A204.1 (cell line): ENCODE results near the gene SMPD3.
"Not testable (repeated sequence)": the region's sequence is repeated elsewhere in the genome, so short reads cannot be mapped to it uniquely, and the experiment has no call there.

ENCODE experiments used
- FAIRE-seq: peaks from 2 replicates; lab custom pipeline; 2012; peaks lifted over from hg19 to GRCh38; lab: Jason Lieb, UNC

SMPD3 gene

DNA sequence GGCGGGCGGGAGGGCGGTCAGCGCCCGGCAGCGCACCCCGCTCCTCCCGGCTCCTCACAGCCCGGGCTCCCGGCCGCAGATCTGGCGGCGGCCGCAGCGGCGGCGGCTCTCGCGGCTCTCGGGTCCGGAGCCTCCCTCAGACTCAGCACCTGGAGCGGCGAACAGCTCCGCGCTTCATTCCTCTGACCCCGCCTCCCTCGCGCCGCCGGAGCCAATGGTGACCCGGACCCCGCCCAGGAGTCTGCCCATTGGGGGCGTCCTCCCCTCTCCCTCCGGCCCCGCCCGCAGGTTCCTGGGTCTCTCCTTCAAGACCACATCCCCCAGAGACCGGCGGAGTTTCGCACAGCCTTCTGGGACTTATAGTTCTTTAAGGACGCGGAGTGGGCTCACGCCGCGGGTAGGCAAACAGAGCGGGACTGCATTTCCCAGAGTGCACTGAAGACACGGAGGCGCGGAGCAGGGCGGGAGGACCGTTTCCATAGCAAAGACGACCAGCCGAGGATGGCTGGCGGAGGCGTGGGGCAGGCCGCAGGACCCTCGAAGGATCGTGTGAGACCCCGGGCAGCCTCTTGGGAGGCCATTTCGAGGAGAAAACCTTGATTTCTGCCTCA, at the start of gene SMPD3:
SMPD3 (minus strand) TSS at position 149 of the 611 bp plus-strand sequence. CDS start 76,327 bp downstream, outside the sequence.
- FAIRE-seq: peak; percentile 99

DNA sequence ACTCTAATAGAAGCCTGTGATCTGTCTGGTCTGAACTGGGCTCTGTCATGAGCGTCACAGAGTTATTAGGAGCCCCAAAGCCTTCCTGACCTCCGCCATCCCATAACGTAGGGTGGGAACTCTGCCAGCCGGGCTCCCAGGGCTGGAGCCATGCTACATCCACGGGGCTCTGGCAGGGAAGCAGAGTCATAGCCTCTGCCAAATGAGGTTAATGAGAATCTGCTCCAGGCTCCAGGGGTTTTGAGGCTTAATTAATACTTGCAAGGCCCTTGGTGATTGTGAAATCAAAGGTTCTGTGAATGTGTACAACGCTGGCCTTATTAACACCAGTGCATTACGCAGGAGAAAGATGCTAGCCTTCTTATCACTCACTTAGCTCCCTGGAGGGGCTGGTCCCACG, 48.4 kb upstream of the SMPD3 start:
- no peak for FAIRE-seq

DNA sequence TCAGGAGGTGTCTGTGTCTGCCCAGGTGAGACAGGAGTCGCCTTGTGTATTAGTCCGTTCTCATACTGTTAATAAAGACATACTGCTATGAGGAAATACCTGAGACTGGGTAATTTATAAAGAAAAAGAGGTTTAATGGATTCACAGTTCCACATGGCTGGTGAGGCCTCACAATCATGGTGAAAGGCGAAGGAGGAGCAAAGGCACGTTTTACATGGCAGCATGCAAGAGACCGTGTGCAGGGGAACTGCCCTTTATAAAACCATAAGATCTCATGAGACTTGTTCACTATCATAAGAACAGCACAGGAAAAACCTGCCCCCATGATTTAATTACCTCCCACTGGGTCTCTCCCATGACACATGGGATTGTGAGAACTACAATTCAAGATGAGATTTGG, 46.0 kb upstream of the SMPD3 start:
- not testable (repeated sequence) for FAIRE-seq

DNA sequence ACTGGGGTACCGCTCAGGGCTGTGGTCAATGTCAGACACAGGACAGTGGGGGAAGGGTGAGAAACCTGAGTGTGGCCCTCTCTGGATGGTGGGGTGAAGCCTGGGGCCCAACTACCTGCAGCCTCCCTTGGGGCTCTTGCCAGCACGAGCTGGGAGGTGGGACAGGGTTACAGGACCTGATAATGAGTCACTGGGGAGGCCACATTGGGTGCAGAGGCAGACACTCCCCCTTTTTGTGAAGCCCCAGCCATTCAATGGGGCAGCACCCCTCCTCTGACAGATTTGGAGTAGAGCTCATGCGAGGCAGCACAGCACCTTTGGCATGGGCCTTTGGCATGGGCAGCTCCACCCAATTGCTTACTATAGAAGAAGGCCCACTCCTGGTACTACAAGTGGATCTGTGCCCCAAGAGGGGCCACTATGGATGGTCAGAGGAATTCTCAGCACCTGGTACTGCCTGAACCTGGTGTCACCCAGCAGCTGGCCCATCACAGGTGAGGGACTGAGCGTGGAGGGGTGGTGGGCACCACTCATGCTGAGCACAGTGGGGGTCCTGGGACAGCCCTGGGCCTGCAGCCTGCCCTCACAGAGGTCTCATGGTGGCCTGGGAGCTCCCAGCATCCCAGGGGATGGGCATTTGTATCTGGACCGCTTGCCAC, 45.2 kb upstream of the SMPD3 start:
- no peak for FAIRE-seq

DNA sequence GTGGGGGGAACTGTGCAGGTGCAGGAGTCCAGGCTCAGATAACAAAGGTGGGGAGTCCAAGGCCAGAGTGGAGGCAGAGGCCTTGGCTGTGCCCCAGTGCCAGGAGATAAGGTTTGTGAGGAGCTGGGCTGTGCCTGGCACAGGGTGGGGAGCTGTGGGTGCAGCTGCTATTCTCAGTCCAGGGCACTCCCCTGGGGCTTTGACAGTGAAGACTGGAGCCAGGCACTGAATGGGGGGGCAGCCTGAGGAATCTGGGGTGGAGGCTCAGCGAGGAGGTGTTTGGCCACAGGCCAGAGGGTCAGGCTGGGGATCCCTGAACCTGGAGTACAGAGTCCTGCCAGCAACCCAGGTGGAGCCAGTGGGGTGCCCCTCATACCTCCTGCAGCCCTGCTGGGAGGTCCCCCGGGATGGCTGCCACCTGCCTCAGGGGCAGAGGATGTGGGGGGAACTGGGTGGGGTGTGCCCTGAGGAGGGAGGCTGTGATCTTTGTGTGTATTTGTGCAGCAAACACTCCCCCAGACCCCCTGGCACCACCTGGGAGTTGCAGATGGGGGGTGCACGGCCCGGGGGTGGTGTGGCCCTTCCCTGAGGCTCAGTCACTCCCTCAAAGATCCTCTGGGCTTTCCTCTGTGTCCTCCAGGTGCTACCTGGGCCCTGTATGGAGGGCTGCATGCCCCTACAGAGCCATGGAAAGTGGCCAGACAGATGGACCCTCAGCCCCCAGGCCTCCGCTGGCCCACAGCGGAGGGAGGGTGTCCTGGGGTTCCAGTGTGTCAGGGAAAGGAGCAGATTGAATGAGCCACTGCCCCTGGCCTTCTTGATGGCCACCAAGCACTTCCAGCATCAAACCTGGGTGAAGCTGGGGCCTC, 44.5 kb upstream of the SMPD3 start:
- FAIRE-seq: no peak

DNA sequence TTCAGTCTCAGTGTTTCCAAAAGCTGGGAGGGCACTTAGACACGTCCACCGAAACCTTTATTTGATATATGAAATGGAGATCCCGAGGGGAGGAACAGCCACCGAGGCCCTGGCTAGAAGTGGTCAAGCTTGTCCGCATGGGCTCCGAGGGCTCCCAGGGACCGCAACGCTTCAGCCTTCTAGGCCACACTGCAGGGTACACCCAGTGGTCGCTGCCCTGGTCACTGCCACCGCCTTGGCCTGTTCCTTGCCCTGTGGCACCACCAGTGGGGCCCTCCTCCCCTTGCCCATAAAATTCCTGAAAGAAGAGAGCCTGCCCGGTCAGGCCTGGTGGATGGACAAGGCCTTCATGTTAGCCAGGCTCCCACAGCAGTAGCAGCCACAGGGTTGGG, 43.8 kb upstream of the SMPD3 start:
- no peak for FAIRE-seq

DNA sequence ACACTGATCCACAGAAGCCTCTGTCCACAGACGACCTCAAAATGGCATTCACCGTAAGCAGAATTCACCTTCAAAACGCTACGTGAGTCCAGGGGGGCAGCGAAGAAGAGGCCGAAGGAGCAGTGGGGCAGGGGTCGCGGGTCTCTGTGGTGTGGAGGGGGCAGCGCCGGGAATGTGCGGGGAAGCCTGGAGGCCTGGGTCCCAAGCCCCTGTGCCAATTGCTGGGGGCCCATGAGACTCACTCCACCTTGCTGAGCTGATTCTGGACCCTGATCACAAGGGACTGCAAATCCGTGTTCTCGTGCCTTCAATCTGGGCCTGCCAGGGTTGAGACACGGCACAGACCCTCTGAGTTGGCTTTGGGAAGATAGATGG, 43.3 kb upstream of the SMPD3 start:
- FAIRE-seq: no peak

DNA sequence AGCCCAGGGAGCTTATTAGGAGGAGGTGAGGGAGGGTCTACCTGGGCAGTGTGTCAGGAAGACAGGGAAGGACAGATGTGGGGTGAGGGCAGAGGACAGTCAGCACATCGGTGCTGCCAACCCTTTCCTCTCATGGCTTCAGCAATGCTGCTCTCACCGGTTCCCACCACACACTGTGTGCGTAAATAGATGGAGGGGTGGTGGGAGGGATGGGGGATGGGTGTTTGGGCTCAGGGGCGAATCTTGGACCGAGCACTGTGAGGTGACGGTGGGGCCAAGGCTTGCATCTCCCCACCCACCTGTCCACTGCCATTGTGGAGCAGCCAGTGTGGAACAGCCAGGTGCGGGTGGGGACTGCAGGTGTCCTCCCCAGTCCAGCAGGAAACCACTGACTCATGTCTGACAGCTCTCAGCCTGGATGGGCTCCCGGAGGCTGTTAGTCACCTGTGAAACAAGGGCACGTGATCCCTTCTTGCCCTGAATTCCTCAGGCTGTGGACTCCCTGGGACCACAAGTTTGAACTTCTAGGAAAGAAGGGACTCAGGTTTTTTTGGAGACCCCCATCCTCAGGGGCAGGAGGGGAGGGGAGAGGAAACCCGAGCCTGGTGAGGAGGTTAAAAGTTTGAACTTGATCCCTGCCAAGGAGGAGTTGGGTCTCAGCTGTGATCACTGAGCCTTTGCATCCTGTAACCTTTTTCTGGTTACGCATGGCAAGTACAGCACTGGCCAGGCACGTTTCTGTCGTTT, 42.7 kb upstream of the SMPD3 start:
- no peak for FAIRE-seq

DNA sequence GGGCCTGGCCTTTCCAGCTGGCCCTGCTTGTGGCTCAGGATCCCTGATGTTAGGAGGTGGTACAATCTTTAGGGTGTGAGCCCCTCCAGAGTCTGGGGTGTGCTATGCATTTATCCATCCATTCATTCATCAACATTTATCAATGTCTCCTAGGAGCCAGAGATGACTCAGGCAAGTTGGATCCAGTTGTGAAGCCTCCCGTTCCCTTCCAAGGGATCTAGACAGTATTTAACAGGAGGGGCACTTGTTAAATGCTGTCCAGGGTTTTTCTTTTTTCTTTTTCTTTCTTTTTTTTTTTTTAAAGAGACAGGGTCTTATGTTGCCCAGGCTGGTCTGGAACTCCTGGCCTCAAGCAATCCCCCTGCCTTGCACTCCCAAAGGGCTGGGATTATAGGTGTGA, 42.0 kb upstream of the SMPD3 start:
- FAIRE-seq: no peak

DNA sequence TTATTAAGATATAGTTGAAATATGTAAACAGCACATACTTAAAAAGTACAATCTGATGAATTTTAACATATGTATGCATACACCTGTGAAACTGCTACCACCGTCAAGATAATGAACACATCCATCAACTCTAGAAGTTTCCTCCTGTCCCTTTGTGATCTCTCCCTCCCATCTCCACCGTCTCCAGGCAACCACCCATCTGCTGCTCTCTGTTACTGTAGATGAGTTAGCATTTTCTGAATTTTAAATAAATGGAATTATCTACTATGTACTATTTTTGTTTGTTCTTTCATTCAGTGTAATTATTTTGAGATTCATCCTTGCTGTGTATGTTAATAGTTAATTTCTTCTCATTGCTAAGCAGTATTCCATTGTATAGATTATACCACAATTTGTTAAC, 40.2 kb upstream of the SMPD3 start:
- FAIRE-seq: no peak

DNA sequence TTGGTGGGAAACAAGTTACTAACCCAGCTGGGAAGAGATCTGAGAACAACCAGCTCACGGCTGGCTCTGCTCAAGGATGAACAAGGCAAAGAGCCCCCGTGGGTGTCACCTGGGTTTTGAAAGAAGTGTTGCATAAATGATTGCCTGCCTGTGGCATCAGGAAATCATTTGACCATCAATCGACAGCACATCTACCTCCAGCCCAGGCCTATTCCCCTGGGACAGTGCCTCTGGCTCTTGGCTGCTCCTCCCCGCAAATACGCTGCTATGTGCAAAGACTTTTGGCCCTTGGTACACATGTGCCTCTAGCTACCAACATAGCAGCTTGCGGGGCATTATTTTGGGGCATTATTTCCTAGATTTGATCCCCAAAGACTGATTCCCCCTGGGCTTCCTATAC, 39.4 kb upstream of the SMPD3 start:
- no peak for FAIRE-seq

DNA sequence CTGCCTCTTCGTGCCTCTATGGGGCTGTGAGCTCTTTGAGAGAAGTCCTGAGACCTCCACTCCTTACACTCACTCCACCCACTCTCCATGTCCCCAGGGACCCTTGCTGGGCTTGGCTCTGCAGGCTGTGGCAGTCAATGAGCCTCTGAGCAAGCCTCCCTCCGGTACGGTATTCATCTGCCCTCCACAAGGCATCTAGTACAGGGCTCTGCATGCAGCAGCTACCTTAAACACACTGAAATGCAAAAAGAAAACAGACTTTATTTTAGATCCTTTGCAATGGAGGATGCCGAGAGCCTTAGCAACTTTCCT, 38.9 kb upstream of the SMPD3 start:
- FAIRE-seq: no peak

DNA sequence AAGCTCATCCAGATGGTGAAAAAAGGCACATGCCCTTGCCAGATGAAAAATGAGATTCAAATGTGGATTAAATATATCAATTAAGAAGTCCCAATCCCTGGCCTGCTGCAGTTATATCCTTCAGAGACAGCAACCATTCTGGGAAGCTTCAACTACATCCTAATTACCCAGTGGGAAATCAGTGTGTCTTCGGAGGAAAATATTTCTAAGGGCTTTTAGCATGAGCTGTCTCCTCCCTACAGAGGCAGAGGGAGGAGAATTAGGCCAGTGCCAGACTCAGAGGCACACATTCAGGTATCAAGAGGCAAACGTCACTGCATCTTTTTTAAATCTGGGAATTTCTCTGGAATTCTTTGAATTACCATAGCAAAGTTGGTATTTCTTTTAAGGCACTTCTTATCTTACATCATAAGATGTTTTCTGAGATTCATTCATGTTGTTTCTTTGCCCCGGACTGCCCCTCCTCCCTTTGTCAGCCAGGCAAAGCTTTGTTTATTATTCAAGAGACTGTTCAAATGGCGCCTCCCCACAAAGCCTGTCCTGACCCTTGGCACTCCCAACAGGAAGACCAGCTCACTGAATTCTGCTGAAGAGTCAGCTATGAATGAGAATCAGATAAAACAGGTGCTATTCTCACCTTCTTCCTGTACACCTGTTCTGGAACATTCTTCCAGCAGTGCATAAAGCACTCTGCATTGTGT, 38.3 kb upstream of the SMPD3 start:
- FAIRE-seq: no peak

DNA sequence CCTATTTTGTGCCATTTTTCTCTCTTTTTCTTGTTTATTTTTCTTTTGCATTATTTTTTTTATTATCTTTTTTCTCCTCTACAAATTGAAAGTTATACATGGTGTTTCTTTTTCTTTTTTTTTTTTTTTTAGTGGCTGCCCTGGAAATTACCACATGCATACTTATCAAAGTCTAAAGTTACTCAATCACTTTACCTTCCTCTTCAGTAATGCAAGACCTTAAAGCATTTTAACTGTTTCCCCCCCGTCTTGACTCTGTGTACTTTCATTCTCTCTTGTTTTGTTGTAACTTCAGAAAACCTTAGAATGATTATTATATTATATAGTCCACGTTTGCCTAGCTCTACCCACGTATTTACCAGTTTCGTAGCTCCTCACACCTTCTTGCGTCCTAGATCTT, 33.3 kb upstream of the SMPD3 start:
- FAIRE-seq: no peak

DNA sequence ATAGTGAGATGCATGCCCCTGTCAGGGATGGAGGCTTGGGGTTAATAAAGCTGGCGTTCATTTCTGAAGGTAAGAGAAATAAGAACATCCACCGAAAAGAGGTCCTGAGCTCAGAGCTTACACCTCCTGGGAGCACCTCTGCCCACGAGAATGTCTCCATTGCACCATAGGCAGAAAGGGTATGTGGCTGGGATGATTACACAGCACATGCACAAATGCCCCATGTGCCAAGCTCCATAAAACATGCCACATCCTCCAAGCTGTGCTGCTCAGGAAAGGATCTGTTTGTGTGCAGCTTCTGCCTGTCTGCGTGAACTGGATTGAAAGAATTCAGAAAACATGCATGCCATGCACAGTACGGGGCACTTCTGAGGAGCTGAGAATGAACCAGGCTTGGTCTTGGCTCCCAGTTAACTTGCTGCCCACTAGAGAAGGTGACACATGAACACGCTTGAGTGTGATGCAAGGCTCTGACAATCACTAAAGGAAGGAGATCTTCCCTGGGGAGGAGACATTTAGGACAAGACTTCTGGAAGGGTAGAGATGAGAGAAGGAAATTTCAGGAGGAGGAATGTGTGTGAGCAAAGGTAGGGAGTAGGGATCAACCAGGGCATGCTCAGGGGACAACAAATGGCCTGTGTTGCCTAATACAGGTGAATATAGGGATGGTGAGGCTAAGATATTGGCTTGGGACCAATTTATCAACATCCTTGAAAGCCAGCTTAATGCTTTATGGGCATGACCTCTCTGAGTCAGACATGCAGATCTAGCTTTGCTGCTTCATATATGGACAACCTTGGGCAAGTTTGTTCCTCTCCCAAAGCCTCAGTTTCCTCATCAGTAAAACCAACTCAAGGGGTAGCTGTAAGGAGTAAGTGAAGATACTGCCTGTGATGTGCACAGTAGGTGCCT, 32.0 kb upstream of the SMPD3 start:
- no peak for FAIRE-seq

DNA sequence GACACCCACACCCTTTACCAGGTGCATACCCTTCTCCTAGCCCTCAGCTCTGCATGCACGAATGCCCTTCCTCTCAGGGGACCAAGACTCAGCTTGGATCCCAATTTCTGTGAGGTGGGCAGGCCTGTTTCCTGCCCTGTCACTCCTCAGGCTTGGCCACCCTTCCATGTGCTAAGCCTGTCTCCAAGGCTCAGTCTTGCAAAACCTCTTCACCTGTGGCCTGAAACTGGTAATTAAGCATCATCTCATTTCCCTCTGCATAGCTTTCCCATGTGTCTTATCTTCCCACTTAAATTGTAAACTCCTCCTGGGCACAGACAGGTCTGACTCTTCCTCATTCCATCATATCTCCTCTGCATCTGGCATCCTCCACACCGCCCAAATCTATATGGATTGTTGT, 31.0 kb upstream of the SMPD3 start:
- no peak for FAIRE-seq

DNA sequence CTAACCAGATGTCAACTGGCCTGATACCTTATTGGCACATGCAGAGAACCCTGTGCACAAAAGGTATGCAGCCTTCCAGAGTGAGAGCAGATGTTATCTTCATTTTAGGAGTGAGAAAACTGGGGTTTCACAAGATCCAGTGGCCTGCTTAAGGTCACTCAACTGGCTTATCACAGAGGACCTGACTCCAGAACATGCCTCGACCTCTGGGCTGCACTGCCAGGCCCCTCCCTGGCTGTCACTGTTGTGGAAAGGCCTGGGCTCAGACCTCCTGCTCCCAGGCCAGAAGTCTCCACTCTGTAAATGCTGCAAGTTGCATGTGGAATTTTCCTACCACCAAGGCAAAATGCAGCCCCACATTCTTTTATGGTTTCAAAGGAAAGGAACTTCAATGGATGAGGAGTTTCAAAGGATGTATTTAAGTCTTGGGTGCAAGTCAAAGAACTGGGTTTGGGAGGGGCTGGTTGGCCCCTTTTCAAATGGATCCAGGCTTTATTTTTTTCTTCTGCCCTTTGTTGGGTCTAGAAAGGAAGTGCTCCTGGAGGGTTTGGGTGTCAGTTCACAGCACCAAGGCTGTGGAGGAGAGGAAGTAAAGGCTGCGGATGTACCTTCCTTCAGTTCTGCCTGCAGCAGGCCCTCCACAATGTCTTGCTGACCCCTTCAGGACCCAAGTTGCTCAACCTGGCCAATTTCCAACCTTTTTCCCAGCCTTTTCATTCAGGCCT, 30.4 kb upstream of the SMPD3 start:
- FAIRE-seq: no peak

DNA sequence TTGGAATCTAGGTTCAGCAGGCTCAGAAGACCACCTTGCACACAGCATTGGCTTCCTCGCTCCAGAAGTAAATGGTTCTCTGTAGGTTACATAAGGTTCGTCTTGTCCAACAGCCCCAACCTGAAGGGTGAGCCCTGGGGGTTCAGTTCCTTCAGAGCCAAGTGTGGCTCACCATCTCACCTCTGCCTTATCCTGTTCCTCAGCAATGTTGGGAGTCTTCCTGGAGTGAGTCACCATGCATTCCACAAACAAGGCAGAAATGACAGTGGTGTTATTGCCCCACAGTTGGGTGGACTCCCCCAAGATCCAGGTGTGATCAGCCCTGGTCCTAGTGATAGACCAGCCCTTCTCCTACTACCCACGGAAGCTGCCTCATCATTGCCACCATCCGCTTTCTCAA, 26.8 kb upstream of the SMPD3 start:
- FAIRE-seq: no peak

DNA sequence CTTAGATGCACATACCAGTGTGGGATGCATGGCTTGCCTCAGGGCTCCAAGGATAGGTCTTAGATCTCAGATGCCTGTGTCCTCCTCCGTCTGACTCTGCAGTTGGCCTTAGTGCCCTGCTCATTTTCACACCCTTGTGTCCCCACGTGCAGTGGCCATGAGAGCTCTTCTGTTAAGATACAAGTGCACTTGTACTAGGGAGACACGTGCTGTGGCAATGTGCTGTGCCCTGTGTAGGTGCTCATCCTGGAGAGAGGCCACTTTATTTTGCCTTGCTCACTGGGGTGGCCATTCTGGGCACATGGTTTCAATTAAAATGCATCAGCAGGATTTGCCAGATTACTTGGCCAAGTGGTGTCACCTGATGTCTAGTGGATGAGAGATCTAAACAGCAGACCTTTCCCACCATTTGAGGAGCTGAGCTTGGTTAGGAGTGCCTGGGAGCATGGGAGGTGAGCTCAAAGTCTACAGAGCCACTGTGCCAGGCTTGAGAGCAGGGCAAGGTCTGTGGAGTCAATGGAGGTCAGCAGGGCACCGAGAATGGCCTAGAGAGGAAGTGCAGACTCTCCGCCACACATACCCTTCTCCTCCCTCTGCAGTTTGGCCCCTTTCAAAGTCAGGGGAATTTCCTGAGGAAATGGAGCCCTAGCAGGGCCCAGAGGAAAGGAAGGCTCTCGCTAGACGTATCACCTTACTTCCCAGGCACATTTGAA, 25.2 kb upstream of the SMPD3 start:
- FAIRE-seq: no peak

DNA sequence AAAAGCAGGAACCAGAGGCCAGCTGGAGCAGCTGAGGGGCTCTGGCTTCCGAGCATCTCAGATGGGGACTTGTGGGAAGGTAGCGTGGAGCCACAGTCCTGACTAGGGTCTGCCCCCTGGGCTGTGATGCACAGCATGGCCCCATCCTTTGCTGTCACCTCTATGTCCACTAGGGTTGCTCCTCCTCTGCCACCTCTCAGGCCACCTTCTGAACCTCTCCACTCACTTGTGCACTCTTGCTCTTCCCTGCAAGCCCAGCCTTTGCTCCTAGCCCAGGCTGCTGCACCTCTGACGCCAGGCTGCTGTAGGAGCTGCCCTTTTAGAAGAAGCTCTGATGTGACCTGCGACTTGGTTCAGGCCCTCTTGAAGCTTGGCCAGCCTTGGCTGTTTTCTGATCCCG, 24.3 kb upstream of the SMPD3 start:
- FAIRE-seq: no peak
